Cardiac fibroblast (primary cell): ENCODE data around the gene LHX4.

Experiments
- DNase-seq, 2 donors: peaks; one replicate each; pipeline versions ENCODE4 v3.0.0 to v3.0.0-alpha.2; 2010; ENCODE audit warnings: low read depth in 2 of 2
- H3K4me3 ChIP-seq, 2 donors: replicated peaks in 1 of 2; 1 replicate in 1 of 2; 2 replicates in 1 of 2; pipeline ENCODE4 v1.5.1; 2011; ENCODE audit warnings: low read depth in 2 of 2, low read length in 2 of 2, mild to moderate bottlenecking in 2 of 2, moderate library complexity in 1 of 2
- CTCF ChIP-seq: IDR thresholded peaks from one replicate; pipeline ENCODE4 v1.5.1; 2011; ENCODE audit warnings: low read depth, mild to moderate bottlenecking, low read length, inconsistent platforms

Gene LHX4

GRCh38 chr1:180266275-180267210 is 36.5 kb downstream of the LHX4 start:
- TF ChIP-seq CTCF: no peak
- no peak overlapping the region for H3K4me3 ChIP-seq
- no peak for DNase-seq

GRCh38 chr1:180267211-180267561 is 37.1 kb downstream of the LHX4 start:
- no peak for TF ChIP-seq CTCF
- DNase-seq: no peak
- no peak overlapping the region for H3K4me3 ChIP-seq

GRCh38 chr1:180267761-180268555 is 37.9 kb downstream of the LHX4 start:
- no peak for TF ChIP-seq CTCF
- no peak overlapping the region for H3K4me3 ChIP-seq
- DNase-seq: no peak

GRCh38 chr1:180268556-180269075 is 38.6 kb downstream of the LHX4 start:
- DNase-seq: no peak
- H3K4me3 ChIP-seq: no peak overlapping the region
- TF ChIP-seq CTCF: no peak

- no peak for DNase-seq
- TF ChIP-seq CTCF: peak; percentile 28
- H3K4me3 ChIP-seq: no peak overlapping the region
Observed at GRCh38 chr1:180269645-180270529, 39.8 kb downstream of the LHX4 start.

- DNase-seq: no peak
- H3K4me3 ChIP-seq: no peak overlapping the region
- TF ChIP-seq CTCF: no peak
Observed at GRCh38 chr1:180270530-180271271, 40.6 kb downstream of the LHX4 start.
